ENCODE data around the gene GRAMD4. TPM values are rescaled to one million over a fixed set of nuclear protein-coding genes. Genes with fewer than 3 reads are reported as not detected.

GRAMD4 gene
- total and polyA plus RNA-seq, 10 of the 15 experiments (the other 5 are each of a cell fraction or from before 2014, with no cell fraction given), result 0.21 to 45.5 (median 10.6) TPM

DNA sequence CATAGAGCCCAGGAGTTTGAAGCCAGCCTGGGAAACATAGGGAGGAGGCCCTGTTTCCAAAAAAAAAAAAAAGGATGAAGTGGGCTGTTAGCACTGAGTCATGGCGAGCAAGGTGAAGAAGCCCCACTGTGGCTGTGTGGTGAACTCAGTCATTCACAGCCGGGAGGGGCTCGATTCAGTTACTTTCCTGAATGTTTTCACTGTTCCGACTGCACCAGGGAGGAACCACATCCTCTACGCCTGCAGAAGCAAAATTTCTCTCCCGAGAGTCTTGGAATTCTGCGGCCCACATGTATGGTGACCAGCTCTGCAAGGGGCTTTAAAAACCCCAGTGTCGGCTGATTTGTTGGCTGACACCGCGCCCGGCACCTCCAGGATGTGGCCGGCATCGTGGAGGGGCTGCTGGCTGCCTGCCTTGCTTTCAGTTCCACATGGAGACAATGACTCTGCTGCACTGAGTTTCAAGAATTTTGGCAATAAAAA, 27.8 kb upstream of the GRAMD4 start:
- Histone ChIP-seq H4K20me1 (ENCODE audit: control insufficient read depth, insufficient read depth) (no peaks in the 10 kb centered on the region), H3K36me3 (ENCODE audit: control insufficient read depth in 2 of 2, insufficient read depth in 2 of 2, low read length in 1 of 2) (no peaks in the 10 kb centered on the region; a peak in 1 of 4 replicates), H3K9me3 (replicated peaks; ENCODE audit: control insufficient read depth, insufficient read depth, low read length) (no peaks in the 10 kb centered on the region), H3K4me3 (peak overlapping the region; percentile 29; the same call in 1 of the 2 replicates), H3K9ac (ENCODE audit: control insufficient read depth, insufficient read depth, low read length) (peak overlapping the region; percentile 69), H3K4me1 (ENCODE audit: control insufficient read depth, insufficient read depth, low read length) (peaks cover 46% of the 10 kb centered on the region), H3K4me2 (ENCODE audit: control insufficient read depth, insufficient read depth) (peak overlapping the region; percentile 98), H3K79me2 (ENCODE audit: control insufficient read depth, insufficient read depth, low read length) (peaks cover 2% of the 10 kb centered on the region), H3K27me3 (replicated peaks in 1 of 2; ENCODE audit: control insufficient read depth in 2 of 2, insufficient read depth in 2 of 2, low read length in 1 of 2) (no peaks in the 10 kb centered on the region), H3K27ac (ENCODE audit: control insufficient read depth, insufficient read depth) (peak overlapping the region; percentile 94), H2AFZ (ENCODE audit: control insufficient read depth, low read depth, low read length) (no peak overlapping the region; the same call in 1 of the 2 replicates)
- DNase-seq (ENCODE audit: low read depth, low spot score) (no peak), FAIRE-seq (peak; percentile 90), ATAC-seq (peak; percentile 71)
- BruUV-seq (replicated peaks), result TSS peak; percentile 16
- WGBS (ENCODE audit: insufficient coverage, insufficient replicate concordance, low lambda C conversion rate, missing lambda C conversion rate), result 4% methylated on average over 13 of the region's 13 CpGs
- intact Hi-C loops (cut with micrococcal nuclease; ENCODE audit: unreplicated experiment), result loop anchor here (1.0 to 10.0 kb wide), 2 partner anchors 21 to 182 kb away; no protein-coding TSS in a partner anchor
- ChIA-PET RAD21 (ENCODE audit: unreplicated experiment) (interaction anchor here (0.7 to 1.4 kb wide), 3 partner anchors 13 to 116 kb away, joined by 3 to 5 read pairs (median 3); no protein-coding TSS in a partner anchor), POLR2A (interaction anchor here (0.5 to 0.8 kb wide), 2 partner anchors 11 to 19 kb away, joined by 3 to 6 read pairs; no protein-coding TSS in a partner anchor), SMC1A (ENCODE audit: uncharacterized antibody, unreplicated experiment) (interaction anchor here (0.9 to 1.0 kb wide), 2 partner anchors 11 to 21 kb away, joined by 4 read pairs; no protein-coding TSS in a partner anchor), CTCF (interaction anchor here (1.2 to 3.4 kb wide), 3 partner anchors 19 to 143 kb away, joined by 3 to 19 read pairs (median 4); no protein-coding TSS in a partner anchor)
- in situ Hi-C loops (cut with MboI), result no loop called here
- TF ChIP-seq CBX5 (IDR thresholded peaks at IDR 0.05; ENCODE audit: low read depth), result no peak
- no peak for TF ChIP-seq RAD51 (IDR thresholded peaks at IDR 0.05)
- TF ChIP-seq RAD21 (IDR thresholded peaks at IDR 0.05; ENCODE audit: insufficient read depth, low read depth, low read length), result no peak
- peak; percentile 91 for TF ChIP-seq IKZF1 (conservative IDR thresholded peaks at IDR 0.05)
- no peak for TF ChIP-seq MEF2A (IDR thresholded peaks at IDR 0.05; ENCODE audit: insufficient read depth, low read depth, low read length)
- TF ChIP-seq IKZF2 (IDR thresholded peaks at IDR 0.05), result peak; percentile 91 to 92
- no peak for TF ChIP-seq SUPT20H (IDR thresholded peaks at IDR 0.05; ENCODE audit: borderline replicate concordance, control insufficient read depth, low read depth, low read length)
- TF ChIP-seq NR2C2 (IDR thresholded peaks at IDR 0.05; ENCODE audit: borderline replicate concordance, control insufficient read depth, insufficient read length, low read depth), result no peak
- TF ChIP-seq, protein P1, sequence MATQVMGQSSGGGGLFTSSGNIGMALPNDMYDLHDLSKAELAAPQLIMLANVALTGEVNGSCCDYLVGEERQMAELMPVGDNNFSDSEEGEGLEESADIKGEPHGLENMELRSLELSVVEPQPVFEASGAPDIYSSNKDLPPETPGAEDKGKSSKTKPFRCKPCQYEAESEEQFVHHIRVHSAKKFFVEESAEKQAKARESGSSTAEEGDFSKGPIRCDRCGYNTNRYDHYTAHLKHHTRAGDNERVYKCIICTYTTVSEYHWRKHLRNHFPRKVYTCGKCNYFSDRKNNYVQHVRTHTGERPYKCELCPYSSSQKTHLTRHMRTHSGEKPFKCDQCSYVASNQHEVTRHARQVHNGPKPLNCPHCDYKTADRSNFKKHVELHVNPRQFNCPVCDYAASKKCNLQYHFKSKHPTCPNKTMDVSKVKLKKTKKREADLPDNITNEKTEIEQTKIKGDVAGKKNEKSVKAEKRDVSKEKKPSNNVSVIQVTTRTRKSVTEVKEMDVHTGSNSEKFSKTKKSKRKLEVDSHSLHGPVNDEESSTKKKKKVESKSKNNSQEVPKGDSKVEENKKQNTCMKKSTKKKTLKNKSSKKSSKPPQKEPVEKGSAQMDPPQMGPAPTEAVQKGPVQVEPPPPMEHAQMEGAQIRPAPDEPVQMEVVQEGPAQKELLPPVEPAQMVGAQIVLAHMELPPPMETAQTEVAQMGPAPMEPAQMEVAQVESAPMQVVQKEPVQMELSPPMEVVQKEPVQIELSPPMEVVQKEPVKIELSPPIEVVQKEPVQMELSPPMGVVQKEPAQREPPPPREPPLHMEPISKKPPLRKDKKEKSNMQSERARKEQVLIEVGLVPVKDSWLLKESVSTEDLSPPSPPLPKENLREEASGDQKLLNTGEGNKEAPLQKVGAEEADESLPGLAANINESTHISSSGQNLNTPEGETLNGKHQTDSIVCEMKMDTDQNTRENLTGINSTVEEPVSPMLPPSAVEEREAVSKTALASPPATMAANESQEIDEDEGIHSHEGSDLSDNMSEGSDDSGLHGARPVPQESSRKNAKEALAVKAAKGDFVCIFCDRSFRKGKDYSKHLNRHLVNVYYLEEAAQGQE (IDR thresholded peaks at IDR 0.05; ENCODE audit: low read depth, low read length), result no peak
- peak; percentile 53; the same call in 1 of the 2 replicates for TF ChIP-seq BCL11A (IDR thresholded peaks at IDR 0.05; ENCODE audit: low read depth, low read length)
- TF ChIP-seq, protein P2, sequence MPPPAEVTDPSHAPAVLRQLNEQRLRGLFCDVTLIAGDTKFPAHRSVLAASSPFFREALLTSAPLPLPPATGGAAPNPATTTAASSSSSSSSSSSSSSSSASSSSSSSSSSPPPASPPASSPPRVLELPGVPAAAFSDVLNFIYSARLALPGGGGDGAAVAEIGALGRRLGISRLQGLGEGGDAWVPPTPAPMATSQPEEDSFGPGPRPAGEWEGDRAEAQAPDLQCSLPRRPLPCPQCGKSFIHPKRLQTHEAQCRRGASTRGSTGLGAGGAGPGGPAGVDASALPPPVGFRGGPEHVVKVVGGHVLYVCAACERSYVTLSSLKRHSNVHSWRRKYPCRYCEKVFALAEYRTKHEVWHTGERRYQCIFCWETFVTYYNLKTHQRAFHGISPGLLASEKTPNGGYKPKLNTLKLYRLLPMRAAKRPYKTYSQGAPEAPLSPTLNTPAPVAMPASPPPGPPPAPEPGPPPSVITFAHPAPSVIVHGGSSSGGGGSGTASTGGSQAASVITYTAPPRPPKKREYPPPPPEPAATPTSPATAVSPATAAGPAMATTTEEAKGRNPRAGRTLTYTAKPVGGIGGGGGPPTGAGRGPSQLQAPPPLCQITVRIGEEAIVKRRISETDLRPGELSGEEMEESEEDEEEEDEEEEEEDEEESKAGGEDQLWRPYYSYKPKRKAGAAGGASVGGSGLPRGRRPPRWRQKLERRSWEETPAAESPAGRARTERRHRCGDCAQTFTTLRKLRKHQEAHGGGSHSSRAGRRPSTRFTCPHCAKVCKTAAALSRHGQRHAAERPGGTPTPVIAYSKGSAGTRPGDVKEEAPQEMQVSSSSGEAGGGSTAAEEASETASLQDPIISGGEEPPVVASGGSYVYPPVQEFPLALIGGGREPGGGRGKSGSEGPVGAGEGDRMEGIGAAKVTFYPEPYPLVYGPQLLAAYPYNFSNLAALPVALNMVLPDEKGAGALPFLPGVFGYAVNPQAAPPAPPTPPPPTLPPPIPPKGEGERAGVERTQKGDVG (CRISPR knock-in tag; IDR thresholded peaks at IDR 0.05), result no peak
- peak; percentile 51; the same call in 1 of the 2 replicates for TF ChIP-seq CBFB (IDR thresholded peaks at IDR 0.05; ENCODE audit: low read depth)
- TF ChIP-seq MYC (IDR thresholded peaks at IDR 0.05; ENCODE audit: insufficient read depth, insufficient read length, insufficient replicate concordance, low read length, severe bottlenecking), result no peak
- TF ChIP-seq EGR1 (IDR thresholded peaks at IDR 0.05; ENCODE audit: borderline replicate concordance in 1 of 2, low read depth in 2 of 2, low read length in 2 of 2), result no peak
